Karpas-422 (cell line): ENCODE data around the gene PDE2A. TPM values are rescaled to one million over a fixed set of nuclear protein-coding genes. Genes with fewer than 3 reads are reported as not detected.
"Not testable (repeated sequence)": the region's sequence is repeated elsewhere in the genome, so short reads cannot be mapped to it uniquely, and the experiment has no call there.

Source experiments
- DNase-seq: peaks from one replicate; pipeline ENCODE4 v3.0.0-alpha.2; 2015
- H2AFZ ChIP-seq: fragments of 200-600 bp; sonication (generic); 2 replicates; pipeline ENCODE4 v1.6.1; 2014; ENCODE audit warnings: antibody characterized with exemption, low read length, mixed read lengths
- H3K27ac ChIP-seq: fragments of 200-600 bp; sonication (generic); 2 replicates; pipeline ENCODE4 v1.5.1; 2014; ENCODE audit warnings: mild to moderate bottlenecking, low read length, moderate library complexity
- H3K27me3 ChIP-seq: fragments of 200-600 bp; sonication (generic); 2 replicates; pipeline ENCODE4 v1.6.1; 2014; ENCODE audit warnings: low read length, mixed read lengths
- H3K36me3 ChIP-seq: fragments of 200-600 bp; sonication (generic); 2 replicates; pipeline ENCODE4 v1.6.1; 2014; ENCODE audit warnings: low read length, mixed read lengths; ENCODE audit not compliant: insufficient read depth
- H3K4me1 ChIP-seq: fragments of 200-600 bp; sonication (generic); 2 replicates; pipeline ENCODE4 v1.6.1; 2014; ENCODE audit warnings: mild to moderate bottlenecking, low read length, mixed read lengths
- H3K4me2 ChIP-seq: fragments of 200-600 bp; sonication (generic); 2 replicates; pipeline ENCODE4 v1.6.1; 2014; ENCODE audit warnings: low read length, low read depth, mild to moderate bottlenecking; ENCODE audit not compliant: poor library complexity, severe bottlenecking
- H3K4me3 ChIP-seq: fragments of 200-600 bp; sonication (generic); 2 replicates; pipeline ENCODE4 v1.5.1; 2014; ENCODE audit warnings: mild to moderate bottlenecking, antibody characterized with exemption, low read length, mixed read lengths
- H3K79me2 ChIP-seq: fragments of 200-600 bp; sonication (generic); 2 replicates; pipeline ENCODE4 v1.6.1; 2014; ENCODE audit warnings: mild to moderate bottlenecking, low read length, mixed read lengths
- H3K9ac ChIP-seq: fragments of 200-600 bp; sonication (generic); 2 replicates; pipeline ENCODE4 v1.6.0; 2014; ENCODE audit warnings: low read length
- H3K9me2 ChIP-seq: fragments of 200-600 bp; sonication (generic), shearing (Covaris generic); replicated peaks from 2 replicates; pipeline ENCODE4 v1.6.0; 2014; ENCODE audit warnings: mild to moderate bottlenecking, low read length, moderate library complexity; ENCODE audit not compliant: insufficient read depth
- H3K9me3 ChIP-seq: fragments of 300-700, 200-600 bp; sonication (generic); 2 replicates; pipeline ENCODE4 v1.6.1; 2014; ENCODE audit warnings: low read length, mixed read lengths
- H4K20me1 ChIP-seq: fragments of 200-600 bp; sonication (generic); 2 replicates; pipeline ENCODE4 v1.6.1; 2014; ENCODE audit warnings: mild to moderate bottlenecking, antibody characterized with exemption, low read length, low read depth; ENCODE audit not compliant: insufficient read depth
- total RNA-seq: library from RNA; depleted of rRNA; stranded (reverse); fragments of >200 nt; shearing (Covaris generic); gene quantifications from 2 replicates; pipeline ENCODE4 v1.2.3, GENCODE V29; 2014; ENCODE audit warnings: low replicate concordance

Gene PDE2A
- total RNA-seq, 1 experiment from 2014 or later = 1.8 TPM

DNA sequence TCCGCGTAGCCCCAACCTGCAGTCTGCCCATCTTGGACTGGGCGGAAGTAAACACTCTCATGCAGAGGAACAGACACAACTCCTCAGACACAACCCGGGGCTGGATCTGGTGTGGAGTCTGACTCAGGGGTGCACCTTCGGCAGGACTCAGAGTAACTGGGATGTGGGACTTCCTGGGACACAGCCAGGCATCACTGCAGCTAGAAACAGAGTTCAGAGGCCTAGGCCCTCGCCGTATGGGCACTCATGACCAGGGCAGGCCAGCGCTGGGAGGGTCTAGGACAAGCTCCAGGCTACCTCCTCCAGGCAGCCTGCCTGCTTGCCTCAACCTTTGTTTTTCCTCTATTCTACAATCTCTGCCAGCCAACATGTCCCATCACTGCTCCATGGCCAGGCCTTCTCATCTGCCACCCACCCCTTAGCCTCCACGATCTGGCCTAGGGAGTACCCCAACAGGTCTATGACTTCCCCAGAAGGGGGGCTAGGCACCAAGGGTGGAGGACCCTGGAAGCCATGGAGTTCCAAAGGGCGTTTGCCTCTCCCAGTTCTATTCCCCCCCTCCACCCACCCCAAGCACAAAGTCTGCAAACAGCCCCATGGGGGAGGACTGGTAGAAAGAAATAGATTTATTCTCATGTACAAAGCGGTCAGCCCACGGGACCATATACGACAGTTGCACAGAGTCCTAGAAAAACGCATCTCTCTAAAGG is 98.5 kb downstream of the PDE2A start:
- peaks cover 24% of the 10 kb centered on the region for H3K4me1 ChIP-seq
- no peak overlapping the region for H3K27ac ChIP-seq
- H3K4me2 ChIP-seq = no peak overlapping the region
- H3K9ac ChIP-seq = no peak overlapping the region
- H3K27me3 ChIP-seq = no peaks in the 10 kb centered on the region
- H3K36me3 ChIP-seq = no peaks in the 10 kb centered on the region
- H4K20me1 ChIP-seq = no peaks in the 10 kb centered on the region
- no peaks in the 10 kb centered on the region for H3K79me2 ChIP-seq
- DNase-seq = no peak
- no peak overlapping the region for H3K4me3 ChIP-seq
- H3K9me2 ChIP-seq = no peaks in the 10 kb centered on the region
- no peak overlapping the region for H2AFZ ChIP-seq
- no peaks in the 10 kb centered on the region for H3K9me3 ChIP-seq

- Histone ChIP-seq H4K20me1 (no peaks in the 10 kb centered on the region), H2AFZ (no peak overlapping the region), H3K9me3 (no peaks in the 10 kb centered on the region), H3K27ac (no peak overlapping the region), H3K36me3 (no peaks in the 10 kb centered on the region), H3K4me3 (no peak overlapping the region), H3K9me2 (no peaks in the 10 kb centered on the region), H3K79me2 (no peaks in the 10 kb centered on the region), H3K4me2 (no peak overlapping the region), H3K9ac (no peak overlapping the region), H3K27me3 (no peaks in the 10 kb centered on the region), H3K4me1 (peaks cover 15% of the 10 kb centered on the region)
- no peak for DNase-seq
Measured at GRCh38 chr11:72574548-72575460, 99.4 kb downstream of the PDE2A start.

- no peaks in the 10 kb centered on the region for H3K79me2 ChIP-seq
- H3K27ac ChIP-seq = no peak overlapping the region
- no peaks in the 10 kb centered on the region for H3K27me3 ChIP-seq
- no peaks in the 10 kb centered on the region for H3K36me3 ChIP-seq
- peak overlapping the region; percentile 32; the same call in 1 of the 2 replicates for H3K4me3 ChIP-seq
- no peaks in the 10 kb centered on the region for H3K9me3 ChIP-seq
- DNase-seq = peak; percentile 54
- H3K9ac ChIP-seq = 0 out of 2 replicates have a peak overlapping the region, but pooled peaks have one; percentile 18
- H3K4me1 ChIP-seq = peaks cover 9% of the 10 kb centered on the region
- H2AFZ ChIP-seq = no peak overlapping the region
- H4K20me1 ChIP-seq = no peaks in the 10 kb centered on the region
- no peaks in the 10 kb centered on the region for H3K9me2 ChIP-seq
- H3K4me2 ChIP-seq = peak overlapping the region; percentile 48
Measured at GRCh38 chr11:72573855-72574445, 100.3 kb downstream of the PDE2A start.

- no peak overlapping the region for H2AFZ ChIP-seq
- peaks cover 9% of the 10 kb centered on the region for H3K4me1 ChIP-seq
- no peaks in the 10 kb centered on the region for H3K27me3 ChIP-seq
- peak overlapping the region; percentile 32; the same call in 1 of the 2 replicates for H3K4me3 ChIP-seq
- peak overlapping the region; percentile 18; the same call in 1 of the 2 replicates for H3K9ac ChIP-seq
- no peaks in the 10 kb centered on the region for H3K36me3 ChIP-seq
- H3K4me2 ChIP-seq = peak overlapping the region; percentile 48
- no peak overlapping the region for H3K27ac ChIP-seq
- peak; percentile 74 for DNase-seq
- no peaks in the 10 kb centered on the region for H4K20me1 ChIP-seq
- no peaks in the 10 kb centered on the region for H3K9me3 ChIP-seq
- H3K9me2 ChIP-seq = no peaks in the 10 kb centered on the region
- H3K79me2 ChIP-seq = no peaks in the 10 kb centered on the region
Measured at GRCh38 chr11:72573072-72573854, 101.0 kb downstream of the PDE2A start.

DNA sequence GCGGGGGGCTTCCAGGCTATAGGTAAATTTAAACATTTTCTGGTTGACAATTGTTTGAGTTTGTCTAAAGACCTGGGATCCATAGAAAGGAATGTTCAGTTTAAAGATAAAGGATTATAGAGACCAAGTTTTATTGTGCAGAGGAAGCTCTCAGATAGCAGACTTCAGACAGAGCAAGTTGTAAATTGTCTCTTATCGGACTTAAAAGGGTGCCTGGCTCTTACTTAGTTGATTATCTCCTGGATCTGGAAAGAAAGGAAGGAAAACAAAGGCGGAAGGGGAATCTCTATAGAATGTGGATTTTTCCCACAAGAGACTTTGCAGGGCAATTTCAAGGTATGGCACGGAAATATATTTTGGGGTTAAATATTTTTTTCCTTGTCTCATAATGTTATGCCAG is 101.7 kb downstream of the PDE2A start:
- not testable (repeated sequence) for H3K9me2 ChIP-seq, DNase-seq, H3K79me2 ChIP-seq, H4K20me1 ChIP-seq, H3K4me1 ChIP-seq, H3K9me3 ChIP-seq, H3K4me3 ChIP-seq, H3K36me3 ChIP-seq, H3K27ac ChIP-seq, H2AFZ ChIP-seq, H3K27me3 ChIP-seq, H3K9ac ChIP-seq, H3K4me2 ChIP-seq

DNA sequence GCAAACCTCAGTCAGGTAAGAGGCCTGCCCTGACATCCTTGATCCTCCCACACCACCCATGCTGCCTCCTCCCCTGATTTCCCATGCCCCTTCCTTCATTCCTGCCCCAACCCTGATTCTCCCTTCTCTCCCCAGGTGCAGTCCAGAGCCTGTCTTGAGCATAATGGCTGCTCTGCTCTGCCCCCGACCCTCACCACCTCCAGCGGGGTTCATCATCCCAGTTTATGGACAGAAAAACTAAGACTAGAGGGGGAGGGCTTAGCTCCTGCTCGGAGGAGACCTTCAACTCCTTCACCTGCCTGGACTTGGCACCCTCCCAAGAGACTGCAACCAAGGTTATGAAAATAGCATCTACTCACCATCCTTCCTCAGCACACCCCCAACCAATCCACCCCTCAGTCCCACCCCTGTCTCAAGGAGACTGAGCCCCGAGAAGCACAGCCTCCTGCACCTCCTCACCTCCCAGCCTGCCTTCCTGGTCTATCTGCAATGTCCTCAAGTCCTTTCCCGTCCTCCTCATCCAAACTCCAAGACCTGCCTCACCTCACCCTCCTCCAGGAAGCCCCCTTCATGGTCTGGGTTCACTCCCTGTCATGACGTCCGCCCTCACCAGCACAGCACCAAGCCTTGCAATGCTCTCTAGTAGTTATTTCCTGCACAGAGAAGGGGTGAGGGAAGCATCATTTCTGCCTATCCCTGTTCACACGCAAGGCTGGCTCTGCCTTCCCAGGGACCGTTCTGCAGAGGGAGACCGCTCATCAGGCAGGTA is 103.1 kb downstream of the PDE2A start:
- Histone ChIP-seq H3K27me3 (no peaks in the 10 kb centered on the region), H3K27ac (no peak overlapping the region), H4K20me1 (no peaks in the 10 kb centered on the region), H2AFZ (no peak overlapping the region), H3K4me1 (peaks cover 9% of the 10 kb centered on the region), H3K79me2 (no peaks in the 10 kb centered on the region), H3K36me3 (no peaks in the 10 kb centered on the region), H3K9me2 (no peaks in the 10 kb centered on the region), H3K9ac (no peak overlapping the region), H3K9me3 (no peaks in the 10 kb centered on the region), H3K4me2 (no peak overlapping the region), H3K4me3 (no peak overlapping the region)
- no peak for DNase-seq

DNA sequence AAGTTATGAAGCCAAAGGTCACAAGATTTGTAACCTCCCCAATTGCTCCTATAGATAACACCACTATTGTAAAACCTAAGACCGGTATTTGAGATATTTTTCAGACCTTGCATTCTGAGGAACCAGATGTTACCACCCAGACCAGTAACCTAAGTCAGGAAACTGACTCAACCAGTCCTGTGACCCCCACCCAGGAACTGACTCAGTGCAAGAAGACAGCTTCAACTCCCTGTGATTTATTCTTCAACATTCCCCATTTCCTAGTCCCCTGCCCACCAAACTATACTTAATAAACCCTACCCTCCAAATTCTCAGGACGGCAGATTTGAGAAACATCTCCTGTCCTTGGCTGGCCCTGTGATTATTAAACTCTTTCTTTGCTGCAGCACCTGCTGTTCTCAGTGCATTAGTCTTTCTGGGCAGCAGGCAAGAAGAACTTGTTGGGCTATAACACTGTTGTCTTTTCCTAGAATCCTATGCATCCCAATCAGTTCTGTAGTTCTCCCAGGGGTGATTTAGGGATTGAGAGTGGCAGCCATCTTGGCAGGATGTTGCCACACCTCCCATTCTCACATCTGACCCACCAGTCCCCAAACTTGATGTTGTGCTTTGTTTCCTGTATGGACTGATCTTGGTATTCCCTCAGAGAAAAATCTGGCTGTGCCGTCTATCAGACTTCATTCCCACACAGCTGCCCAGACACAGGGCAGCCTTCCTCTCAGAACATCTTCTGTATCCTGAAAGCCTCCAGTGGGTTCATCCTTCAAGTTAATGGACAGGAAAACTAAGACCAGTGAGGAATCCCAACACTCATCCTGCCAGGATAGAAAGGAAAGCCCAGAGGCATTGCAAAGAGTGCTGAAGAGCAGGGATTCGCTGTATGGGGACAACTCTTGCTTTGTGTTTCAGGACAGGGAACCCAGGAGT is 104.0 kb downstream of the PDE2A start:
- H3K27me3 ChIP-seq = no peaks in the 10 kb centered on the region
- no peaks in the 10 kb centered on the region for H3K9me2 ChIP-seq
- no peaks in the 10 kb centered on the region for H3K79me2 ChIP-seq
- H2AFZ ChIP-seq = no peak overlapping the region
- no peak overlapping the region for H3K27ac ChIP-seq
- no peaks in the 10 kb centered on the region for H4K20me1 ChIP-seq
- H3K4me2 ChIP-seq = no peak overlapping the region
- H3K4me1 ChIP-seq = peaks cover 9% of the 10 kb centered on the region
- DNase-seq = no peak
- no peak overlapping the region for H3K4me3 ChIP-seq
- no peaks in the 10 kb centered on the region for H3K9me3 ChIP-seq
- H3K9ac ChIP-seq = no peak overlapping the region
- H3K36me3 ChIP-seq = no peaks in the 10 kb centered on the region
